ENCODE measurements around the gene CNTNAP5.

Gene CNTNAP5

DNA sequence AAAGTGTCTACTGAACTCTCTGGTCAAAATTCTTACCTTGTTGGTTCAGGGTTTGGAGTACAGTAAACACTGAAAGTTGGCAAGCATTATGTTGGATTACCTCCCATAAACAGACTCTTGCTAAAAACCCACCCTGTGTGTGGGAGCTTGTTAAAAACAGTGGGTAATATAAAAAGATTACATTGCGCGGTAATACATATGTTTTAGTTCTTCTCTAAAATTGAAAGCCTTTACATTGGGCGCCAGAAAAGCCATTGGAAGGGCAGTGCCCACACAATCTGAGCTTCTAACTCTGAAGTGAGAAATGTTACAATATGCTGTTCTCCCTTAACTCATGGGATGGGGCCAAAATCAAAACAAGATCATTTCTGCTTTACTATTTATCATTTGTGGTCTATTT lies 510.7 kb downstream of the CNTNAP5 start:
- Histone ChIP-seq H3K9ac (ENCODE audit: low read depth, low read length) (no peak overlapping the region), H3K4me1 (ENCODE audit: control insufficient read depth, insufficient read depth, low read length) (peaks cover 9% of the 10 kb centered on the region), H3K27me3 (ENCODE audit: control insufficient read depth, insufficient read depth, low read length) (no peaks in the 10 kb centered on the region), H3K36me3 (ENCODE audit: control insufficient read depth, insufficient read depth, low read length) (no peaks in the 10 kb centered on the region), H3K9me3 (ENCODE audit: control insufficient read depth, insufficient read depth, low read length) (no peaks in the 10 kb centered on the region), H3K4me3 (ENCODE audit: low read depth, low read length) (no peak overlapping the region)

DNA sequence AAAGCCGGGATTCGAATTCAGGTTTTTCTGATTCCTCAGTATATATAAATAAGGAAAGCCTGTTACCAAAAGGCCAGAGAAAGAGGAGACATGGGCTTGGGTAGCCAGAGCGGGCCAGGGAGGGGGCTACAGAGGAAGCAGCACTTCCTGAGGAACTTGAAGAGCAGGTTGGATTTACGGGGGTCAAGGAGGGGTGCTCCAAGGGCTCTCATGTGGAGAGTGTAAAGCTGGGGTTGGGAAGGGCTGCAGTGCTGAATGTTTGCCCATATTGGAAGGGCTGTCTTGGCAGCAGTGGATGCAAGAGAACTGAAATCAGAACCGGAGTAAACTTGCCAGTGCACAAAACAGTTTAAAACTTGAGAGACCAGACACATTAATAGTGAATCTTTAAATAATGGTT lies 511.5 kb downstream of the CNTNAP5 start:
- Histone ChIP-seq H3K4me1 (ENCODE audit: control insufficient read depth, insufficient read depth, low read length) (peaks cover 9% of the 10 kb centered on the region), H3K9ac (ENCODE audit: low read depth, low read length) (no peak overlapping the region), H3K36me3 (ENCODE audit: control insufficient read depth, insufficient read depth, low read length) (no peaks in the 10 kb centered on the region), H3K27me3 (ENCODE audit: control insufficient read depth, insufficient read depth, low read length) (no peaks in the 10 kb centered on the region), H3K4me3 (ENCODE audit: low read depth, low read length) (no peak overlapping the region), H3K9me3 (ENCODE audit: control insufficient read depth, insufficient read depth, low read length) (no peaks in the 10 kb centered on the region)

DNA sequence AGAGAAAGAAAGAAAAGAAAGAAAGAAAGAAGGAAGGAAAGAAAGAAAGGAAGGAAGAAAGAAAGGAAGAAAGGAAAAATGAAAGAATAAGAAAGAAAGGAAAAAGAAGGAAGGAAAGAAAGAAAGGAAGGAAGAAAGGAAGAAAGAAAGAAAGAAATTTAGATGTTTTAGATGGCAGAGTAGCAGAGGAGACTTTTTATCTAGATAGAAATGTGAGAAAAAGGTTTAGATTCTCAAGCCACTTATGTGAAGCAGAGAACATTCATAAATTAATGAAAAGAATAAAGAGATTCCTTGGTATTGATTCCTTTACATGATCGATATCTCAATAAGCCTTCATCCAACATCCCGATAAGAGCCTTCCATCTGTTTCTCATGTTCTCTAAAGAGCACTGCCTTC lies 513.5 kb downstream of the CNTNAP5 start:
- H3K36me3 ChIP-seq (ENCODE audit: control insufficient read depth, insufficient read depth, low read length): no peaks in the 10 kb centered on the region
- H3K4me3 ChIP-seq (ENCODE audit: low read depth, low read length): no peak overlapping the region
- peaks cover 4% of the 10 kb centered on the region for H3K4me1 ChIP-seq (ENCODE audit: control insufficient read depth, insufficient read depth, low read length)
- no peak overlapping the region for H3K9ac ChIP-seq (ENCODE audit: low read depth, low read length)
- H3K9me3 ChIP-seq (ENCODE audit: control insufficient read depth, insufficient read depth, low read length): no peaks in the 10 kb centered on the region
- no peaks in the 10 kb centered on the region for H3K27me3 ChIP-seq (ENCODE audit: control insufficient read depth, insufficient read depth, low read length)

DNA sequence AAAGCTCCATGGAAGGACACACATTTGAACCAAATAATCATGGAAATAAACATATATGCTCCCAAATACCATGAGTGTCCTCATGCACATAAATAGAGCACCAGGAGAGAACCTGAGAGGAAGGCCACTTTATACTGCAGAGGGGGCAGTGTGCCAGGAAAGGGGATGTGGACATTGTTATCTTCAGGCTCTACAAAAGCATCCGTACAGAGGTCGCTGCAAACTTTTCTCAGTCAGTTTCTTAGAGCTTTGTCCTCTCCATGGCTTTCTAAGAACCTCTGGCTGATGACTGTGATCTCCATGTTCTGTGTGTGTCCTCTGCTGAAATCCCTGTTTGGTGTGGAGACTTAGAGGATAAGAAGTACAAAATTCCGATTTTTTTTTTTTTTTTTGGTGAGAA lies 515.7 kb downstream of the CNTNAP5 start:
- no peaks in the 10 kb centered on the region for H3K9me3 ChIP-seq (ENCODE audit: control insufficient read depth, insufficient read depth, low read length)

DNA sequence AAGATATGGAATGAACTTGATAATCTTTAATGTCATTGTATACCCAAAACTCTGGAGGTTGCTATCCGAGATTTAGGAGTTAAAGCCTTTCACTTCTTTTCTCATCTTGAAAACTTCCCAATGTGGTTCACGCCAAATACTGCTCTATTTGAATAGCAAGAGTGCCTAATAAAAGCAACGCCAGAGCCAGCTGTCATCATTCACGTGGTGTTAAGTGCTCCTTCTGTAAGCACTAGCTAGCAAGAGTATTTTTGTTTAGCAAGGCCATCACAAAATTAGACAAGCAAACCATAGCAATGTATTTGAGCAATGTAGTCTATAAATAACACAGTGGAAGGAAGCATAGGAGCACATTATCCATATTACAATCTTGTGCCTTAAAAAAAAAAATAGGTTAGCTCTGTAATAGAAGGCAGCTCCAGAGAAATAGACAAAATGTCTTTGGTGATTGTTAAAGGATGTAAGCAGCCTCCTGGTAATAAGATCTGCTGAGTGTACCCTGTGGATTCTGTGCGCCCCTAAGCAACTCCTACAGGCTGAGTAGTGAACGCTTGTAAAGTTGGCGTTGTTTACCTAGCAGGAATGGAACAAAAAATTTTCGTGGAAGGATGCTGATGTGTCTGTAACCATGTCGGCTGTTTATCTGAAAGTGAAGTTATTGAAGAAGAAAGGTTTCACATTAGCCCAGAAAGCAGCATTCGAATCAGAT lies 518.0 kb downstream of the CNTNAP5 start:
- Histone ChIP-seq H3K9me3 (ENCODE audit: control insufficient read depth, insufficient read depth, low read length) (no peaks in the 10 kb centered on the region), H3K9ac (ENCODE audit: low read depth, low read length) (no peak overlapping the region), H3K36me3 (ENCODE audit: control insufficient read depth, insufficient read depth, low read length) (no peaks in the 10 kb centered on the region), H3K4me1 (ENCODE audit: control insufficient read depth, insufficient read depth, low read length) (no peaks in the 10 kb centered on the region), H3K27me3 (ENCODE audit: control insufficient read depth, insufficient read depth, low read length) (no peaks in the 10 kb centered on the region), H3K4me3 (ENCODE audit: low read depth, low read length) (no peak overlapping the region)

More for the DNA sequence above, 515.7 kb downstream of the CNTNAP5 start:
- H3K4me3 ChIP-seq (ENCODE audit: low read depth, low read length): no peak overlapping the region
- no peaks in the 10 kb centered on the region for H3K27me3 ChIP-seq (ENCODE audit: control insufficient read depth, insufficient read depth, low read length)
- no peaks in the 10 kb centered on the region for H3K36me3 ChIP-seq (ENCODE audit: control insufficient read depth, insufficient read depth, low read length)
- H3K9ac ChIP-seq (ENCODE audit: low read depth, low read length): no peak overlapping the region
- H3K4me1 ChIP-seq (ENCODE audit: control insufficient read depth, insufficient read depth, low read length): no peaks in the 10 kb centered on the region

DNA sequence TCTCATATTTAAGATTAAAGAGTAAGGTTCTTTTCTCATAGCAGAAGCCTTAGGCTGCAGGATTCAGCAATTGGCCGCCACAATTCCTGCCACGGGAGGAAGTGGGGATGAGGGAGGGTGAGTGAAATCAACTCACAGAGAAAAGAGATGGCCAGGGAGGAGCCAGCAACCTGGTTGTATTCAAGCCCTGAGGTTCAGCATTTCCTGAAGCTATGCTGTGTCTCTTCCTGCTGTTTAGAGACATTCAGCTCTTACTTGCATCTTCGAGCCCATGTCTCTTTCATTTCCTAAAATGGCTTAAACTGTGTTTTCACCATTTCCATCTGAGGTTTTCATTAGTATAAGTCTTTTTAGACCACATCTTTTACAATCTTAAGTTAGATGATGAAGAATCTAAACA lies 522.6 kb downstream of the CNTNAP5 start:
- no peaks in the 10 kb centered on the region for H3K9me3 ChIP-seq (ENCODE audit: control insufficient read depth, insufficient read depth, low read length)
- no peaks in the 10 kb centered on the region for H3K36me3 ChIP-seq (ENCODE audit: control insufficient read depth, insufficient read depth, low read length)
- no peaks in the 10 kb centered on the region for H3K4me1 ChIP-seq (ENCODE audit: control insufficient read depth, insufficient read depth, low read length)
- H3K9ac ChIP-seq (ENCODE audit: low read depth, low read length): no peak overlapping the region
- no peak overlapping the region for H3K4me3 ChIP-seq (ENCODE audit: low read depth, low read length)
- no peaks in the 10 kb centered on the region for H3K27me3 ChIP-seq (ENCODE audit: control insufficient read depth, insufficient read depth, low read length)

DNA sequence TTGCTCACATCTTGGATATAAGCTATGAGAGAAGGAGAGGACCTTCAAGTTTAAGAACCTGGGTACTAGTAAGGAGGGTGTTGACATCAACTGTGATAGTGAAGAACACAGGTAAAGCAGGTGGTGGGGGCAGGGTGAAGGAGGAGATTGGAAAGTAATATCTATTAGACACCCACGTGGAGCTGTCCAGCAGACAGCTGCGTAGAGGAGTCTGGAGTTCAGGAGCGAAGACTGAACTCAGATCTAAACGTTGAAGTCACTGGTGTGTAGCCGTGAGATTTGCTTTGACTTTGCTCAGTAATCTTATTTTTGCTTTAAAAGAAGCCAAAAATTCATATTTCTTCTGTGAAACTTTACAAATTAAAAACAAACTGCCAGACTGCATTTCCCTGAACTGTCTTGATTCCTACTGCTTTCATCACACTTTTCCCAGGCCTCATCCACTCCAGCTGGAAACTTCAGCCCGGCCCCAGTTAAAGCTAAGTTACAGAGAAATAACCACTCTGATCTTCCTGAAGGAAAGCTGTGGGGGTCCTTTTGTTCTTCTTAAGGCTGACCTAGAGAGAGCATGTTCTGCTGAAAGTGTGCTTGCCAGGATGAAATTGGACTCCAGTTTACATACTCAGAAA lies 533.3 kb downstream of the CNTNAP5 start:
- no peaks in the 10 kb centered on the region for H3K27me3 ChIP-seq (ENCODE audit: control insufficient read depth, insufficient read depth, low read length)
- H3K4me1 ChIP-seq (ENCODE audit: control insufficient read depth, insufficient read depth, low read length): no peaks in the 10 kb centered on the region
- H3K9me3 ChIP-seq (ENCODE audit: control insufficient read depth, insufficient read depth, low read length): no peaks in the 10 kb centered on the region
- H3K36me3 ChIP-seq (ENCODE audit: control insufficient read depth, insufficient read depth, low read length): no peaks in the 10 kb centered on the region
- H3K4me3 ChIP-seq (ENCODE audit: low read depth, low read length): no peak overlapping the region
- no peak overlapping the region for H3K9ac ChIP-seq (ENCODE audit: low read depth, low read length)

DNA sequence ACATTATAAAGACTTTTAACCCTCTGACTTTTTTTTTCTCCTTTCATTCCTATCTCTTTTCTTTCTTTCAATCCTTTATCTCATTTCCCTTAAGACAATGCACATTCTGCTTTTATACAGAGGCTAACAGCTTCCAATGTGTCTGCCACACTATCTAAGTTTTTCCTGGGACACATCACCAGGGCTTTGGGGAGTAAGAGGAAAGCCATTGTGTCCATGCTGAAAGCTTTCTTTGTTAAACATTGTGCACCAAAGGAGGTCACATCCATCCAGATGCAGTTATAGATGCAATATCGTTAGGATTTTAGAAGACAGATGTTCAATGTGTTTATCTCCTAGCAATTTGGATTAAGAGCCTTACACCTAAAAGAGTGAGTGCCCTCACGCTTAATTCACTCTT lies 534.1 kb downstream of the CNTNAP5 start:
- no peaks in the 10 kb centered on the region for H3K4me1 ChIP-seq (ENCODE audit: control insufficient read depth, insufficient read depth, low read length)
- no peaks in the 10 kb centered on the region for H3K9me3 ChIP-seq (ENCODE audit: control insufficient read depth, insufficient read depth, low read length)
- no peak overlapping the region for H3K9ac ChIP-seq (ENCODE audit: low read depth, low read length)
- H3K27me3 ChIP-seq (ENCODE audit: control insufficient read depth, insufficient read depth, low read length): no peaks in the 10 kb centered on the region
- no peaks in the 10 kb centered on the region for H3K36me3 ChIP-seq (ENCODE audit: control insufficient read depth, insufficient read depth, low read length)
- no peak overlapping the region for H3K4me3 ChIP-seq (ENCODE audit: low read depth, low read length)

DNA sequence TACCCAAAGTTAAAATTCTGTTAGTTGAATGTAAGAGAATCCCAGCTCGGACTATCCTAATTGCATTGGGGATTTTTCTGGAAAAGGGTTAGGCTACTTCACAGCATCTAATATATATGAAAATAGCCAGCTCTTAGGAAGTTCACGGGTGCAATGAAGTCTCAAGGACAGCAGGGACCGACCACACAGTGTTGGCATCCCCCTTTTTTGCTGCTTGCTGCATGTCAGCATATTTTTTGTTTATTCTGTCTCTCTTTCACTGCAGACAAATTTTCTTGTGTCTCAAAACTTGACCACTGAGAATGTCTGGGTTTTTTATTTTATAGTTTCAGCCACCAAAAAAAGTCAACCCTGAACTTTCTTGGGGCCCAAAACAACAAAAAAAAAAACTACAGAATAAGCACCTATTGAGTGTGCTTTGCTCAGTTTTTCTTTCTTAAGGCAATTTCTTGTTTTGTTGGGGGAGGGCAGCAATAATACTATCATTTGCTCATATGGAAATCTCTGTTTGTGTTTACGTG lies 535.6 kb downstream of the CNTNAP5 start:
- no peak overlapping the region for H3K4me3 ChIP-seq (ENCODE audit: low read depth, low read length)
- no peaks in the 10 kb centered on the region for H3K36me3 ChIP-seq (ENCODE audit: control insufficient read depth, insufficient read depth, low read length)
- no peaks in the 10 kb centered on the region for H3K9me3 ChIP-seq (ENCODE audit: control insufficient read depth, insufficient read depth, low read length)
- H3K9ac ChIP-seq (ENCODE audit: low read depth, low read length): no peak overlapping the region
- no peaks in the 10 kb centered on the region for H3K4me1 ChIP-seq (ENCODE audit: control insufficient read depth, insufficient read depth, low read length)
- no peaks in the 10 kb centered on the region for H3K27me3 ChIP-seq (ENCODE audit: control insufficient read depth, insufficient read depth, low read length)

DNA sequence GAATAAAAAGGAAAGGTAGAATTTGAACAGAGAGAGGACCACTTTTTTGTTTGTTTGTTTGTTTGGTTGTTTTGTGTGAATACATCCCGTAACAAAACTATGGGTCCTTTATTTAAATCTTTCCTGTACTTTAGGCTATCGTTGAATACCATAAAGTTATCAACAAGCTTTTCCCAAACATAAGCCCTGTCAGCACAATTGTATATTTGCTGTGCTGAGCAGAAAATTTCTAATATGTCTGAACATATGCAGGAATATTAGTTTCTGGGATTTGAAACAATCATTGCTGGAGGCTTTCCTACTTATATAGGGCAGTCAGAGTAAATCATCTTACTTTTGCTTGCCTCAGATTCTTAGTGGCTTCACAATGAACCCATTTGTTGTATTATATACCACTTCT lies 536.4 kb downstream of the CNTNAP5 start:
- no peaks in the 10 kb centered on the region for H3K4me1 ChIP-seq (ENCODE audit: control insufficient read depth, insufficient read depth, low read length)
- no peaks in the 10 kb centered on the region for H3K36me3 ChIP-seq (ENCODE audit: control insufficient read depth, insufficient read depth, low read length)
- no peak overlapping the region for H3K4me3 ChIP-seq (ENCODE audit: low read depth, low read length)
- no peaks in the 10 kb centered on the region for H3K27me3 ChIP-seq (ENCODE audit: control insufficient read depth, insufficient read depth, low read length)
- H3K9me3 ChIP-seq (ENCODE audit: control insufficient read depth, insufficient read depth, low read length): no peaks in the 10 kb centered on the region
- no peak overlapping the region for H3K9ac ChIP-seq (ENCODE audit: low read depth, low read length)

DNA sequence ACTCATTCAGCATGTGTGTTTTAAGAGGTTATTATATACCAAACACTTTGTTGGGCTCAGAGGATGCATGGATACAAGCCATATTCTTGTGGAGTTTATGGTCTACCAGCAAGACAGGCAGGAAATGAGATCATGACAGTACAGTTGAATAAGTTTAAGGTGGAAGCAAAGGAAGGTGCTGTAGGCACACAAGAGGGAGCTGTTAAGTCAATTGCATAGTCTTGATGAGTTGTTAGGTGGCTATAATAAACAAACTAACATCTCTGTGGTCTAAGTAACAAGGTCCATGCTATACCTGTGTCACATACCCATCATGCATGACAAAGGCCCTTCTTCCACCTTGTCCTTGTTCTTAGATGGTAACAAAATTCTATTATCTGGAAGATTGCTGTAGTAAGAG lies 538.3 kb downstream of the CNTNAP5 start:
- Histone ChIP-seq H3K4me3 (ENCODE audit: low read depth, low read length) (no peak overlapping the region), H3K9ac (ENCODE audit: low read depth, low read length) (no peak overlapping the region), H3K36me3 (ENCODE audit: control insufficient read depth, insufficient read depth, low read length) (no peaks in the 10 kb centered on the region), H3K4me1 (ENCODE audit: control insufficient read depth, insufficient read depth, low read length) (no peaks in the 10 kb centered on the region), H3K27me3 (ENCODE audit: control insufficient read depth, insufficient read depth, low read length) (no peaks in the 10 kb centered on the region), H3K9me3 (ENCODE audit: control insufficient read depth, insufficient read depth, low read length) (no peaks in the 10 kb centered on the region)

DNA sequence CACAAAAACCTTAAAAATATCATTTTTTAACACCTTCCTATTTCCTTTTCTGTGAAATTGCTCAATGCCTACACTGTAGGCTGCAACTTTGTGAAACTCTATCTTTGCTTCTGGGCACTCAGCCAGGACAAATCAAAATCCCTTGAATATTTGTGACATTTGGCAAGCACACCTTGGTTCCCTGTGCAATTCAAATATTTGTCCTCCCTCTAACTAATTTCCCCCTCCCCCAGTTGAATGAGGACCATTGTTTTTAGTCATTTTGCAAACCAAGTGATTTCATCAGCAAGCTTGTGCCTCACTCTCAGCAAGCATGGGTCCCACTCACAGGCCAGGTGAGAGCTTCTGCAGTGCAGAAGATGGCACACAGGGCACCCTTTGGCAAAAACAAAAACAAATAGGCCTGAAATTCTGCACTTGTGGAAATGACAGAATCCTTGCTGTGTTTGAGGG lies 541.5 kb downstream of the CNTNAP5 start:
- no peaks in the 10 kb centered on the region for H3K4me1 ChIP-seq (ENCODE audit: control insufficient read depth, insufficient read depth, low read length)
- no peaks in the 10 kb centered on the region for H3K27me3 ChIP-seq (ENCODE audit: control insufficient read depth, insufficient read depth, low read length)
- no peak overlapping the region for H3K4me3 ChIP-seq (ENCODE audit: low read depth, low read length)
- no peaks in the 10 kb centered on the region for H3K9me3 ChIP-seq (ENCODE audit: control insufficient read depth, insufficient read depth, low read length)
- no peak overlapping the region for H3K9ac ChIP-seq (ENCODE audit: low read depth, low read length)
- H3K36me3 ChIP-seq (ENCODE audit: control insufficient read depth, insufficient read depth, low read length): no peaks in the 10 kb centered on the region

All from iPS-15b (cell line).